AG10803 (cell line): ENCODE data around the gene MYO1C.
A peak's percentile ranks its signal among the peaks of the same experiment; 100 is the strongest.
"Not testable (repeated sequence)": the region's sequence is repeated elsewhere in the genome, so short reads cannot be mapped to it uniquely, and the experiment has no call there.

ENCODE experiments used
- DNase-seq: peaks from one replicate; pipeline ENCODE4 v3.0.0; 2010; ENCODE audit warnings: low read depth
- H3K4me3 ChIP-seq: 2 replicates; pipeline ENCODE4 v1.5.1; 2011; ENCODE audit warnings: mild to moderate bottlenecking, low read length, control low read depth
- CTCF ChIP-seq: conservative IDR thresholded peaks from 2 replicates; pipeline ENCODE4 v1.5.1; 2011; ENCODE audit warnings: mild to moderate bottlenecking, low read length, control low read depth, inconsistent platforms

Gene MYO1C

GRCh38 chr17:1516388-1517161 is 24.1 kb upstream of the MYO1C start, which contains the start of gene INPP5K:
Gene INPP5K, minus strand, starts transcription at chr17:1516612. Its CDS starts 113 bp downstream, at chr17:1516499.
- H3K4me3 ChIP-seq = peak within 1 kb of the TSS; percentile 97
- TF ChIP-seq CTCF = no peak
- DNase-seq = peak; percentile 98

- peak; percentile 80 for TF ChIP-seq CTCF
- DNase-seq = peak; percentile 89
- peak overlapping the region; percentile 97 for H3K4me3 ChIP-seq
Measured at GRCh38 chr17:1515640-1516387, 23.3 kb upstream of the MYO1C start.

GRCh38 chr17:1512351-1512750 is 19.9 kb upstream of the MYO1C start:
- DNase-seq = no peak

GRCh38 chr17:1511756-1512321 is 19.4 kb upstream of the MYO1C start:
- H3K4me3 ChIP-seq = no peak overlapping the region
- TF ChIP-seq CTCF = no peak
- DNase-seq = peak; percentile 76

More at GRCh38 chr17:1512351-1512750, 19.9 kb upstream of the MYO1C start:
- H3K4me3 ChIP-seq = no peak overlapping the region
- no peak for TF ChIP-seq CTCF

GRCh38 chr17:1511290-1511689 is 18.8 kb upstream of the MYO1C start:
- no peak for TF ChIP-seq CTCF
- no peak overlapping the region for H3K4me3 ChIP-seq
- no peak for DNase-seq

- no peak for DNase-seq
- no peak for TF ChIP-seq CTCF
- H3K4me3 ChIP-seq = no peak overlapping the region
Measured at GRCh38 chr17:1509290-1509881, 16.9 kb upstream of the MYO1C start.

- not testable (repeated sequence) for DNase-seq, H3K4me3 ChIP-seq
Measured at GRCh38 chr17:1508709-1509108, 16.2 kb upstream of the MYO1C start.
